ENCODE data around the gene ZNF200. TPM values are rescaled to one million over a fixed set of nuclear protein-coding genes. Genes with fewer than 3 reads are reported as not detected.

The ZNF200 gene, protein sequence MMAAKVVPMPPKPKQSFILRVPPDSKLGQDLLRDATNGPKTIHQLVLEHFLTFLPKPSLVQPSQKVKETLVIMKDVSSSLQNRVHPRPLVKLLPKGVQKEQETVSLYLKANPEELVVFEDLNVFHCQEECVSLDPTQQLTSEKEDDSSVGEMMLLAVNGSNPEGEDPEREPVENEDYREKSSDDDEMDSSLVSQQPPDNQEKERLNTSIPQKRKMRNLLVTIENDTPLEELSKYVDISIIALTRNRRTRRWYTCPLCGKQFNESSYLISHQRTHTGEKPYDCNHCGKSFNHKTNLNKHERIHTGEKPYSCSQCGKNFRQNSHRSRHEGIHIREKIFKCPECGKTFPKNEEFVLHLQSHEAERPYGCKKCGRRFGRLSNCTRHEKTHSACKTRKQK
- total RNA-seq (2021) (10.8 and 13.0 TPM in 2 replicates), Bru-seq, nascent RNA (percentile 82 among the genes with signal in this experiment), BruChase-seq, experiment 1, labeled RNA remaining after a 2-hour chase (percentile 68 among the genes with signal in this experiment), BruChase-seq, experiment 2, labeled RNA remaining after a 6-hour chase (percentile 58 among the genes with signal in this experiment)
- long read RNA-seq, transcript ZNF200-204 (5 exons, 3,306 nt), result major isoform, 6 of 19 reads
- long read RNA-seq, partial matches to known transcripts, result 3 of 19 reads
- long read RNA-seq, other reads (novel, unspliced or antisense), result 2 of 19 reads

DNA sequence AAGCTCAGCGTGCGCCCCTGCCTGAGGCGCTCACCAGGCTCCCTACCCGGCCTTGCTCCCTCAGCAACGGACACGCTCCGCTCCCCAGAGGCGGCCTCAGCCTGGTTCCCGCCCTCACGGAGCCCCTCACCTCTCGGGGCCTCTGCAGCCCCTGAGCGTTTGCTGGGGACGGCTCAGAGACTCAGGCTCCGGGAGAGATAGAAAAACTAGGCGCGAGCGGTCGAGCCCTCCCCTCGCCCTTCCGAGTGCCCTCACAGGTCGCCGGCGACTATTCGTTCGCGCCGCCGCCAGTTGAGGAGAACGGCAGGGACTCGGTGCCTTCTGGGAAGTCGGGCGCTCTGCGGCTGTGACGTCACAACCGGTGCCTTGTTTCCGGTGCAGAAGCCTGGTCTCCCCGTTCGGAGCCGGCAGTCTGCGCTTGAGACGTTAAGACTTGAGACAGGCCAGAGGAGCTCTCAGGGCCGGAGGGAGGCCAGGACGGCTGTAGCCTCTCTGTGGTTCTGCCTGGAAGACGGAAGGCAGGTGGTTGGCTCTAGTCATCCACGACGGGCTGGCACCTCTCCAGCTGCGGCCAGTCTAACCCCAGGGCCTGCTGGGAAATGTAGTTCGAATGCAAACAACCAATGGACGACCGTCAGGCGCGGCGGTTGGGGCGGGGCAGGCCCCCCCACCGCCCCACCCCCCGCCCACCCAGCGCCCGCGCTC lies at the start of gene ZNF200:
Gene ZNF200 (minus strand): TSS at position 302 of the 705 bp plus-strand sequence. CDS start 1,403 bp downstream, outside the sequence.
- BruUV-seq (replicated peaks), result no TSS peak
- intact Hi-C loops (cut with micrococcal nuclease; ENCODE audit: unreplicated experiment), result no loop called here
- H3K27ac ChIP-seq (ENCODE audit: low read depth, low read length, poor library complexity, severe bottlenecking), result peak within 1 kb of the TSS; percentile 96
- CTCF ChIA-PET, result interaction anchor here (0.6 kb wide), 1 partner anchor 31 kb away, joined by 3 read pairs; no protein-coding TSS in a partner anchor
- peaks cover 9% of the 10 kb centered on the region for H3K9me3 ChIP-seq (ENCODE audit: low read depth, low read length, poor library complexity, severe bottlenecking)
- H3K4me1 ChIP-seq (ENCODE audit: insufficient read depth, low read length, poor library complexity, severe bottlenecking), result peaks cover 3% of the 10 kb centered on the region
- peaks cover 33% of the 10 kb centered on the region for H3K36me3 ChIP-seq (ENCODE audit: insufficient read depth, low read length, poor library complexity, severe bottlenecking)
- DNase-seq (ENCODE audit: low spot score), result peak; percentile 96
- peak within 1 kb of the TSS; percentile 97 for H3K4me3 ChIP-seq (ENCODE audit: low read depth, low read length, poor library complexity, severe bottlenecking)
- H3K27me3 ChIP-seq (replicated peaks; ENCODE audit: insufficient read depth, low read depth, low read length, poor library complexity), result no peaks in the 10 kb centered on the region
- no peak for TF ChIP-seq EZH2 (IDR thresholded peaks at IDR 0.05; ENCODE audit: borderline replicate concordance, low read depth, low read length, poor library complexity, severe bottlenecking)
- TF ChIP-seq, protein P1, sequence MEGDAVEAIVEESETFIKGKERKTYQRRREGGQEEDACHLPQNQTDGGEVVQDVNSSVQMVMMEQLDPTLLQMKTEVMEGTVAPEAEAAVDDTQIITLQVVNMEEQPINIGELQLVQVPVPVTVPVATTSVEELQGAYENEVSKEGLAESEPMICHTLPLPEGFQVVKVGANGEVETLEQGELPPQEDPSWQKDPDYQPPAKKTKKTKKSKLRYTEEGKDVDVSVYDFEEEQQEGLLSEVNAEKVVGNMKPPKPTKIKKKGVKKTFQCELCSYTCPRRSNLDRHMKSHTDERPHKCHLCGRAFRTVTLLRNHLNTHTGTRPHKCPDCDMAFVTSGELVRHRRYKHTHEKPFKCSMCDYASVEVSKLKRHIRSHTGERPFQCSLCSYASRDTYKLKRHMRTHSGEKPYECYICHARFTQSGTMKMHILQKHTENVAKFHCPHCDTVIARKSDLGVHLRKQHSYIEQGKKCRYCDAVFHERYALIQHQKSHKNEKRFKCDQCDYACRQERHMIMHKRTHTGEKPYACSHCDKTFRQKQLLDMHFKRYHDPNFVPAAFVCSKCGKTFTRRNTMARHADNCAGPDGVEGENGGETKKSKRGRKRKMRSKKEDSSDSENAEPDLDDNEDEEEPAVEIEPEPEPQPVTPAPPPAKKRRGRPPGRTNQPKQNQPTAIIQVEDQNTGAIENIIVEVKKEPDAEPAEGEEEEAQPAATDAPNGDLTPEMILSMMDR (conservative IDR thresholded peaks at IDR 0.05; ENCODE audit: low read depth, low read length), result no peak
- POLR2A ChIA-PET (ENCODE audit: low non-redundant PET), result interaction anchor here (0.6 kb wide), 1 partner anchor 203 kb away, joined by 3 read pairs; no protein-coding TSS in a partner anchor

DNA sequence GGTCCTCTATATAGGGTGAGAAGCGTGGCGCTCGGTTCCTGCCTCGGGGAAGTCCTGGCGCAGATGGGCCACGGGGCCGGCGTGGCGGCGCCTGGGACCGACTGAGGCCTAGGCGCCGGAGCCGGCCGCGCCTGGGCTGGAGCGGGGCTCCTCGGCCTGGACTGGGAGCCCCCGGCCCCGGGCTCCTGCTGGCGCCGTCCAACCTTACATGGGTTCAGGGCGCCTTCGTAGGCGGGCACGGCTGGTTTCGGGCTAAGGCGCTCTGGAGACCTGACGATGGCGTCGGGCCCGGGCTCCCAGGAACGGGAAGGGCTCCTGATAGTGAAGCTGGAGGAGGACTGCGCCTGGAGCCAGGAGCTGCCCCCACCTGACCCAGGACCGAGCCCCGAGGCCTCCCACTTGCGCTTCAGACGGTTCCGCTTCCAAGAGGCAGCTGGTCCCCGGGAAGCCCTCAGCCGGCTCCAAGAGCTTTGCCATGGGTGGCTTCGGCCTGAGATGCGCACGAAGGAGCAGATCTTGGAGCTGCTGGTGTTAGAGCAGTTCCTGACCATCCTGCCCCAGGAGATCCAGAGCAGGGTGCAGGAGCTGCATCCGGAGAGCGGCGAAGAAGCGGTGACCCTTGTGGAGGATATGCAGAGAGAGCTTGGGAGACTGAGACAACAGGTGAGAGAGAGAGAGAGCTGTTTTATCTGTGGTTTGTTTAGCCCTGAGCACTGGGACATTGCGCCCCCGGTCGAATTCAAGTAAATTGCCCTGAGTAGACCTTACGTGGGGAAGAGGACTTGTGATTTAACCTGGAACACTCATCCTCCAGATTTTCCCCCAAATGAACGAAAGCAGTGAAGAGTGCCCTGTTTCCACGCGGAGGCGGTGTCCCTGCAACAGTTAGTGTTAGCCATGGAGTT lies 48.8 kb upstream of the ZNF200 start:
- H3K4me3 ChIP-seq (ENCODE audit: low read depth, low read length, poor library complexity, severe bottlenecking), result peak overlapping the region; percentile 71
- peaks cover 4% of the 10 kb centered on the region for H3K4me1 ChIP-seq (ENCODE audit: insufficient read depth, low read length, poor library complexity, severe bottlenecking)
- peaks cover 16% of the 10 kb centered on the region for H3K9me3 ChIP-seq (ENCODE audit: low read depth, low read length, poor library complexity, severe bottlenecking)
- intact Hi-C loops (cut with micrococcal nuclease; ENCODE audit: unreplicated experiment), result loop anchor here (2.0 kb wide), 1 partner anchor 19 kb away; no protein-coding TSS in a partner anchor
- no peaks in the 10 kb centered on the region for H3K27me3 ChIP-seq (replicated peaks; ENCODE audit: insufficient read depth, low read depth, low read length, poor library complexity)
- ChIA-PET CTCF (no interaction called here), POLR2A (ENCODE audit: low non-redundant PET) (no interaction called here)
- H3K36me3 ChIP-seq (ENCODE audit: insufficient read depth, low read length, poor library complexity, severe bottlenecking), result peaks cover 37% of the 10 kb centered on the region
- TF ChIP-seq EZH2 (IDR thresholded peaks at IDR 0.05; ENCODE audit: borderline replicate concordance, low read depth, low read length, poor library complexity, severe bottlenecking), result no peak
- TF ChIP-seq, protein P1 (conservative IDR thresholded peaks at IDR 0.05; ENCODE audit: low read depth, low read length), result no peak
- TSS peak; percentile 42 for BruUV-seq (replicated peaks)
- DNase-seq (ENCODE audit: low spot score), result peak; percentile 22
- H3K27ac ChIP-seq (ENCODE audit: low read depth, low read length, poor library complexity, severe bottlenecking), result peak overlapping the region; percentile 99

Measured in A673 (cell line).